ENCODE data around the gene PLA2R1. TPM values are rescaled to one million over a fixed set of nuclear protein-coding genes. Genes with fewer than 3 reads are reported as not detected.

The PLA2R1 gene
- total and polyA plus RNA-seq, 2 of the 4 experiments (the other 2 are of a cell fraction), result 0.43 to 0.54 TPM

GRCh38 chr2:160087854-160088745, 25.7 kb upstream of the PLA2R1 start:
- H3K18ac ChIP-seq (ENCODE audit: low read depth, low read length), result no peak overlapping the region
- no peak overlapping the region for H2AFZ ChIP-seq (replicated peaks; ENCODE audit: low read length, poor library complexity)
- no peak overlapping the region for H2BK5ac ChIP-seq (ENCODE audit: low read depth, low read length, poor library complexity, severe bottlenecking)
- H3K9ac ChIP-seq (ENCODE audit: low read depth, low read length), result no peak overlapping the region
- H3K4me2 ChIP-seq (ENCODE audit: low read depth, low read length), result no peak overlapping the region
- no peaks in the 10 kb centered on the region for H3K9me1 ChIP-seq (ENCODE audit: insufficient read depth, low read length)
- ChIA-PET POLR2A (ENCODE audit: unreplicated experiment) (no interaction called here), CTCF (interaction anchor here (0.6 kb wide), 1 partner anchor 10 kb away, joined by 3 read pairs; no protein-coding TSS in a partner anchor)
- H3K27ac ChIP-seq (ENCODE audit: insufficient read depth, low read length), result no peak overlapping the region
- no peaks in the 10 kb centered on the region for H3K4me1 ChIP-seq (ENCODE audit: control insufficient read depth, insufficient read depth, low read length)
- H3K23ac ChIP-seq (ENCODE audit: low read depth, low read length), result no peak overlapping the region
- DNase-seq, result peak; percentile 25
- no peak overlapping the region for H3K14ac ChIP-seq (replicated peaks; ENCODE audit: low read depth, low read length)
- TF ChIP-seq ELK1 (IDR thresholded peaks at IDR 0.05; ENCODE audit: borderline replicate concordance, low read depth, low read length) (no peak), SMC3 (IDR thresholded peaks at IDR 0.05; ENCODE audit: low read depth, low read length) (peak; percentile 32; the same call in 1 of the 2 replicates), CTCF (conservative IDR thresholded peaks at IDR 0.05; ENCODE audit: low read depth, low read length) (peak; percentile 32), RAD21 (IDR thresholded peaks at IDR 0.05; ENCODE audit: low read length) (peak; percentile 52), MAZ (IDR thresholded peaks at IDR 0.05; ENCODE audit: borderline replicate concordance, low read depth, low read length) (no peak), CHD1 (IDR thresholded peaks at IDR 0.05; ENCODE audit: low read depth, low read length) (no peak)
- H2BK20ac ChIP-seq (ENCODE audit: low read depth, low read length), result no peak overlapping the region
- no peak overlapping the region for H3K4me3 ChIP-seq (ENCODE audit: insufficient read depth, low read depth, low read length)
- H2AK5ac ChIP-seq (ENCODE audit: low read depth, low read length), result no peak overlapping the region
- BruUV-seq (replicated peaks), result no TSS peak
- H4K5ac ChIP-seq (ENCODE audit: low read depth, low read length), result no peak overlapping the region
- in situ Hi-C loops (cut with MboI; ENCODE audit: low sequenced_read_pairs) (no loop called here), intact Hi-C loops (cut with micrococcal nuclease) (no loop called here), dilution Hi-C loops (cut with HindIII; ENCODE audit: low sequenced_read_pairs, unreplicated experiment) (no loop called here)
- H4K91ac ChIP-seq (ENCODE audit: insufficient read depth, low read depth, low read length), result no peak overlapping the region
- H4K20me1 ChIP-seq (ENCODE audit: insufficient read depth, low read length), result no peaks in the 10 kb centered on the region
- no peak overlapping the region for H3K56ac ChIP-seq (ENCODE audit: extremely low read depth, insufficient read depth, low read length)
- H4K8ac ChIP-seq (ENCODE audit: low read depth in 2 of 2, low read length in 2 of 2), result no peak overlapping the region
- H2BK15ac ChIP-seq (ENCODE audit: low read depth, low read length), result no peak overlapping the region
- no peaks in the 10 kb centered on the region for H3K79me1 ChIP-seq (ENCODE audit: low read depth in 1 of 2, low read length in 2 of 2)
- peaks cover 37% of the 10 kb centered on the region for H3K9me3 ChIP-seq (ENCODE audit: control insufficient read depth, insufficient read depth, low read length)
- WGBS, 2 experiments (ENCODE audit: extremely low coverage in 2 of 2, insufficient read length in 1 of 2), result no CpG with 5 or more reads among the region's 4 CpGs
- no peak for ATAC-seq (ENCODE audit: low read depth)
- peaks cover 4% of the 10 kb centered on the region for H3K27me3 ChIP-seq (ENCODE audit: control insufficient read depth, insufficient read depth, low read length)
- H3K36me3 ChIP-seq (ENCODE audit: control insufficient read depth, insufficient read depth, low read length), result no peaks in the 10 kb centered on the region
- H2BK120ac ChIP-seq (ENCODE audit: low read depth, low read length), result no peak overlapping the region
- H3K4ac ChIP-seq (ENCODE audit: low read depth, low read length), result no peak overlapping the region
- H2AK9ac ChIP-seq (replicated peaks; ENCODE audit: low read depth, low read length, poor library complexity), result no peak overlapping the region
